Measurements from ENCODE around the gene NEK2. TPM values are rescaled to one million over a fixed set of nuclear protein-coding genes. Genes with fewer than 3 reads are reported as not detected.
"Not testable (repeated sequence)": the region's sequence is repeated elsewhere in the genome, so short reads cannot be mapped to it uniquely, and the experiment has no call there.

The NEK2 gene
- polyA plus RNA-seq, 1 experiment: 8.8 TPM

DNA sequence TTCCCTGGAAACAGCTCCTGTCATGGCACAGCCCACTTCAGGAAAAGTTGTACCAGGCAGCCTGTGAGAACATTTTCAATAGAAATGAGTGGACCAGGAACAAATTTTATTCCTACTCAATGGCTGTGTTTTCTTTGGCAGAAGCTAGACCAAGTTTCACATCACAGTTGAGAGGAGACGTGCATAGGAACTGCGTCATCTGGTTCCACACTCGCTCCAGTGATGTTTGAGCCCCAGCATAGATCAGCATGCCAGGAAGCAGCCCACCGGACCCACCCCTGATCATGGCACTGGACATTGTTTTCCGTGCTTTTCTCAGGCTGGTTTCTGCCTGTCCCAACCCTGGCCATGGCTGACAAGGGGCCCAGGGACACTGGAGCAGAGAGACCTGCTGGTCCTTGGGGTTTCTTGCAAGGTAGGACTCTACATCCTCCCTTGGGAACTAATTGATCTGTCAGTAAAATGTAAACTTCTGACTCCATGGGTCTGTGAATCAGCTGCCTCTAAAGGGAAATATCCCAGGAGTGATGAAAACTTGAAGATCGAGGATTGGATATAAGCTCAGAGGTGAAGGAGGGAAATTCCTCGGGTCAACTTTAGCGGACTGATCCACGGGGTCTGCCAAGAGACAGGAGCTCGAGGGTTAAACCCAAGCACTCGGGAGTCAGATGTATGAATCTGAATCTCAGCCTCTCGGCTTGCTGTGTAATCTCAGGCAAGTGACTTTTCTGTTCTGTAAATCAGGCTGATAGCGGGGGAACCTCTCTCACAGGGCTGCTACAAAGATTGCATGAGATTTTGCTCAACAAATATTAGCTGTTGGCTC, 35.7 kb downstream of the NEK2 start:
- TF ChIP-seq, protein P1, sequence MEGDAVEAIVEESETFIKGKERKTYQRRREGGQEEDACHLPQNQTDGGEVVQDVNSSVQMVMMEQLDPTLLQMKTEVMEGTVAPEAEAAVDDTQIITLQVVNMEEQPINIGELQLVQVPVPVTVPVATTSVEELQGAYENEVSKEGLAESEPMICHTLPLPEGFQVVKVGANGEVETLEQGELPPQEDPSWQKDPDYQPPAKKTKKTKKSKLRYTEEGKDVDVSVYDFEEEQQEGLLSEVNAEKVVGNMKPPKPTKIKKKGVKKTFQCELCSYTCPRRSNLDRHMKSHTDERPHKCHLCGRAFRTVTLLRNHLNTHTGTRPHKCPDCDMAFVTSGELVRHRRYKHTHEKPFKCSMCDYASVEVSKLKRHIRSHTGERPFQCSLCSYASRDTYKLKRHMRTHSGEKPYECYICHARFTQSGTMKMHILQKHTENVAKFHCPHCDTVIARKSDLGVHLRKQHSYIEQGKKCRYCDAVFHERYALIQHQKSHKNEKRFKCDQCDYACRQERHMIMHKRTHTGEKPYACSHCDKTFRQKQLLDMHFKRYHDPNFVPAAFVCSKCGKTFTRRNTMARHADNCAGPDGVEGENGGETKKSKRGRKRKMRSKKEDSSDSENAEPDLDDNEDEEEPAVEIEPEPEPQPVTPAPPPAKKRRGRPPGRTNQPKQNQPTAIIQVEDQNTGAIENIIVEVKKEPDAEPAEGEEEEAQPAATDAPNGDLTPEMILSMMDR (IDR thresholded peaks at IDR 0.05; ENCODE audit: low read depth, low read length): no peak
- POLR2A ChIA-PET: interaction anchor here (0.6 to 0.9 kb wide), 3 partner anchors 10 to 61 kb away, joined by 3 to 5 read pairs (median 3); partner anchors contain the start of gene SLC30A1

DNA sequence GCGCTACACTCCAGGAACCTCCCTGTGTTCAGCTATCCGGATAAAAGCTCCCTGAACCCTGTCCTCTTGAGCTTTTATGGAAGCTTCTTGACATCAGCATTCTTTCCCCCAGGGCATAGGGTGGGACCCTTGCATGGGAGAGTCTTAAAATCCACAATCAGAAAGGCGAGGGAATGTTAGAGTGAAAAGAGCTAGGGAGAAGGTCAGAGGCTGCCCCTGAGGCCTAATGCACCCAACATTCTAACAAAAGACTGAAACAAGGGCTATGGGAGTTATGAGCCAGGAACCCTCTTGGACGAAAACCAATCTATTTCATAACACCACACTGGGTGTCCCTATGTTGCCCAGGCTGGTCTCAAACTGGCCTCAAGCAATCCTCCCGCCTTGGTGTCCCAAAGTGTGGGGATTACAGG, 36.7 kb downstream of the NEK2 start:
- CTCF ChIA-PET: interaction anchor here (1.3 to 1.7 kb wide), 2 partner anchors 42 to 170 kb away, joined by 4 to 5 read pairs; no protein-coding TSS in a partner anchor

More for the DNA sequence above, 35.7 kb downstream of the NEK2 start:
- no peaks in the 10 kb centered on the region for H3K9me3 ChIP-seq (ENCODE audit: control insufficient read depth, insufficient read depth, low read length)
- peak; percentile 71 for DNase-seq (ENCODE audit: low read depth, low spot score)
- peak overlapping the region; percentile 35 for H3K4me3 ChIP-seq (ENCODE audit: low read depth, low read length)
- peak overlapping the region; percentile 93 for H3K27ac ChIP-seq (ENCODE audit: low read depth, low read length)
- CTCF ChIA-PET: interaction anchor here (0.5 to 1.7 kb wide), 7 partner anchors 15 to 396 kb away, joined by 3 to 5 read pairs (median 4); partner anchors contain the start of genes DTL and INTS7
- H3K27me3 ChIP-seq (ENCODE audit: control insufficient read depth, insufficient read depth, low read length): no peaks in the 10 kb centered on the region

DNA sequence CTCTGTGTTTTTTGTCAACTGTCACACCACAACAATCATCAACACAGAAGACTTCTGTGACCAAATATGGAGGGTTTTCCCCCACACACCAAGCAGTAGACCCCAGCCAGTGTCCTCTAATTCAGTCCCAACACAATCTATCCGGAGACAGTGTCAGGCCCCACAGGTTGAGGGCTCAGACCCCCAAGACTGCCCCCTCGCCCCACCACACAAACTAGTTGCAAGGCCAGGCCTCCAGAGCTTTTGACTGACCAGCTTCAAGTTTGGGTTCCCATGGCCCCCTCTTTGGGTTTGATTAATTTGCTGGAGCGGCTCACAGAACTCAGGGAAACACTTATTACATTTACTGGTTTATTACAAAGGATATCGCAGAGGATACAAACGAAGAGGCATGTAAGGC, 37.2 kb downstream of the NEK2 start:
- ChIA-PET CTCF (interaction anchor here (1.3 kb wide), 1 partner anchor 169 kb away, joined by 4 read pairs; no protein-coding TSS in a partner anchor), POLR2A (no interaction called here)

More for the DNA sequence above, 36.7 kb downstream of the NEK2 start:
- Histone ChIP-seq H3K27ac (ENCODE audit: low read depth, low read length) (no peak overlapping the region), H3K4me3 (ENCODE audit: low read depth, low read length) (no peak overlapping the region), H3K27me3 (ENCODE audit: control insufficient read depth, insufficient read depth, low read length) (no peaks in the 10 kb centered on the region), H3K9me3 (ENCODE audit: control insufficient read depth, insufficient read depth, low read length) (no peaks in the 10 kb centered on the region)
- POLR2A ChIA-PET: no interaction called here
- no peak for DNase-seq (ENCODE audit: low read depth, low spot score)
- TF ChIP-seq, protein P1 (IDR thresholded peaks at IDR 0.05; ENCODE audit: low read depth, low read length): no peak

DNA sequence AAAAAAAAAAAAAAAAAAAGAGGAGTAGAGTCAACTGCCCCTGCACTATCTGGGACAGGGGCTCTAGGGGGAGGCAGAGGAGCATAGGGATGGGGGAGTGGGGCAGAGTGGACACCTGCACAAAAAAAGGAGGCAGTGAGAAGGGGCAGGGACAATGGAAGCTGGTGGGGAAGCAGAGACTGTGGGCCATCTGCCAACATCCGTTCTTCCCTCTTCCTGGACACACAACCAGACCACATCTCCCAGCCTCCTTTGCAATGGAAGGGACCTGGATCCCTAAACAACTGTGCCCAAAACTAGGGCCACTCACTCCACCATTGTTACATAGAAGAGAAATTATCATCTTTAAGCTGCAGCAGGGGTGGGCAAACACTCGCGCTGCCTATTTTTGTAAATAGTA, 38.4 kb downstream of the NEK2 start:
- no peak overlapping the region for H3K27ac ChIP-seq (ENCODE audit: low read depth, low read length)
- CTCF ChIA-PET: no interaction called here
- TF ChIP-seq, protein P1 (IDR thresholded peaks at IDR 0.05; ENCODE audit: low read depth, low read length): no peak
- H3K4me3 ChIP-seq (ENCODE audit: low read depth, low read length): no peak overlapping the region
- DNase-seq (ENCODE audit: low read depth, low spot score): no peak
- no peaks in the 10 kb centered on the region for H3K9me3 ChIP-seq (ENCODE audit: control insufficient read depth, insufficient read depth, low read length)
- POLR2A ChIA-PET: no interaction called here
- no peaks in the 10 kb centered on the region for H3K27me3 ChIP-seq (ENCODE audit: control insufficient read depth, insufficient read depth, low read length)

More for the DNA sequence above, 37.2 kb downstream of the NEK2 start:
- no peaks in the 10 kb centered on the region for H3K27me3 ChIP-seq (ENCODE audit: control insufficient read depth, insufficient read depth, low read length)
- TF ChIP-seq, protein P1 (IDR thresholded peaks at IDR 0.05; ENCODE audit: low read depth, low read length): no peak
- H3K4me3 ChIP-seq (ENCODE audit: low read depth, low read length): no peak overlapping the region
- DNase-seq (ENCODE audit: low read depth, low spot score): no peak
- no peaks in the 10 kb centered on the region for H3K9me3 ChIP-seq (ENCODE audit: control insufficient read depth, insufficient read depth, low read length)
- no peak overlapping the region for H3K27ac ChIP-seq (ENCODE audit: low read depth, low read length)

DNA sequence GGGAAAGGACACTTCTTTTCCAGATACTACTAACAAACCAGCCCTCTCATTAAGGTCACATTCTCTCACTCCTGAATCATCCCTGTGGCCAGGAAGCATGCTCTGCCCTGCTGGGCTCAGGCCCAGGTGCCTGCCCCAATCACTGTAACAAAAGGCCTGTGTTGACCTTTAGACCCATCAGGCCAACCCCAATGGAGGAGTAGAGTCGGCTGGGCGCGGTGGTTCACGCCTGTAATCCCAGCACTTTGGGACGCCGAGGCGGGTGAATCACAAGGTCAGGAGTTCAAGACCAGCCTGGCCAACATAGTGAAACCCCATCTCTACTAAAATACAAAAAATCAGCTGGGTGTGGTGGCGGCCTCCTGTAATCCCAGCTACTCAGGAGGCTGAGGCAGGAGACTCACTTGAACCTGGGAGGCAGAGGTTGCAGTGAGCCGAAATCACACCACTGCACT, 38.8 kb downstream of the NEK2 start:
- H3K4me3 ChIP-seq (ENCODE audit: low read depth, low read length); CTCF ChIA-PET; POLR2A ChIA-PET; H3K9me3 ChIP-seq (ENCODE audit: control insufficient read depth, insufficient read depth, low read length); H3K27ac ChIP-seq (ENCODE audit: low read depth, low read length); DNase-seq (ENCODE audit: low read depth, low spot score); H3K27me3 ChIP-seq (ENCODE audit: control insufficient read depth, insufficient read depth, low read length): not testable (repeated sequence)

Data from AG04450 (cell line).